GM12874 (cell line): ENCODE data around the gene BRD3.

Experiments
- CTCF ChIP-seq: IDR thresholded peaks from 2 replicates; pipeline ENCODE4 v1.5.1; 2011; ENCODE audit warnings: low read depth, mild to moderate bottlenecking, control low read depth, low read length, moderate library complexity; ENCODE audit not compliant: insufficient read depth

Gene BRD3

GRCh38 chr9:134037641-134038040 lies 30.2 kb downstream of the BRD3 start:
- no peak for TF ChIP-seq CTCF

GRCh38 chr9:134036130-134036529 lies 31.7 kb downstream of the BRD3 start:
- no peak for TF ChIP-seq CTCF

- no peak for TF ChIP-seq CTCF
These were observed 32.5 kb downstream of the BRD3 start for GRCh38 chr9:134035041-134036039.

GRCh38 chr9:134034215-134035040 lies 33.4 kb downstream of the BRD3 start:
- no peak for TF ChIP-seq CTCF

GRCh38 chr9:134033516-134034214 lies 34.2 kb downstream of the BRD3 start:
- no peak for TF ChIP-seq CTCF

- TF ChIP-seq CTCF, result no peak
These were observed 35.2 kb downstream of the BRD3 start for GRCh38 chr9:134032456-134033222.
